ENCODE results near the gene CXorf58. TPM values are rescaled to one million over a fixed set of nuclear protein-coding genes. Genes with fewer than 3 reads are reported as not detected.

The CXorf58 gene
- total RNA-seq (2022; extraction: Qiagen RNA extraction; ENCODE audit: low read depth), result 0.07 to 0.19 TPM (median 0.11 TPM) in 4 of 5 replicates, not detected in the other

GRCh38 chrX:23907498-23908218 is at the start of gene CXorf58, which contains the start of gene APOO:
Gene CXorf58, plus strand, starts transcription at chrX:23908006. Its CDS starts 2,297 bp downstream, at chrX:23910303.
Gene APOO, minus strand, starts transcription at chrX:23907938. Its CDS starts 236 bp downstream, at chrX:23907702.

Other genes starting within 250 kb of the CXorf58 start
- gene PRDX4, start 240.5 kb upstream of the CXorf58 start, total RNA-seq (2022; extraction: Qiagen RNA extraction; ENCODE audit: low read depth), result 263 to 296 TPM (median 291 TPM) in 5 replicates
- 93.4 to 105 TPM (median 103 TPM) in 5 replicates for gene ACOT9, start 164.7 kb upstream of the CXorf58 start, total RNA-seq (2022; extraction: Qiagen RNA extraction; ENCODE audit: low read depth)
- gene SAT1, start 124.8 kb upstream of the CXorf58 start, total RNA-seq (2022; extraction: Qiagen RNA extraction; ENCODE audit: low read depth), result 345 to 477 TPM (median 435 TPM) in 5 replicates
- 28.1 to 38.0 TPM (median 32.9 TPM) in 5 replicates for gene APOO, start 68 bp upstream of the CXorf58 start, total RNA-seq (2022; extraction: Qiagen RNA extraction; ENCODE audit: low read depth)
- gene KLHL15, start 119.2 kb downstream of the CXorf58 start, total RNA-seq (2022; extraction: Qiagen RNA extraction; ENCODE audit: low read depth), result 3.4 to 4.6 TPM (median 3.7 TPM) in 5 replicates
- gene EIF2S3, start 146.9 kb downstream of the CXorf58 start, total RNA-seq (2022; extraction: Qiagen RNA extraction; ENCODE audit: low read depth), result 119 to 195 TPM (median 140 TPM) in 5 replicates
- gene ZFX, start 241.7 kb downstream of the CXorf58 start, total RNA-seq (2022; extraction: Qiagen RNA extraction; ENCODE audit: low read depth), result 7.7 to 10.5 TPM (median 9.2 TPM) in 5 replicates

Measured in A549 treated with GW870086 at 1 μM for 4 hours (cell line).